ENCODE results near the gene MTHFD1. TPM values are rescaled to one million over a fixed set of nuclear protein-coding genes. Genes with fewer than 3 reads are reported as not detected.
A peak's percentile ranks its signal among the peaks of the same experiment; 100 is the strongest.
"Not testable (repeated sequence)": the region's sequence is repeated elsewhere in the genome, so short reads cannot be mapped to it uniquely, and the experiment has no call there.

The MTHFD1 gene
- total RNA-seq: 31.3 TPM

DNA sequence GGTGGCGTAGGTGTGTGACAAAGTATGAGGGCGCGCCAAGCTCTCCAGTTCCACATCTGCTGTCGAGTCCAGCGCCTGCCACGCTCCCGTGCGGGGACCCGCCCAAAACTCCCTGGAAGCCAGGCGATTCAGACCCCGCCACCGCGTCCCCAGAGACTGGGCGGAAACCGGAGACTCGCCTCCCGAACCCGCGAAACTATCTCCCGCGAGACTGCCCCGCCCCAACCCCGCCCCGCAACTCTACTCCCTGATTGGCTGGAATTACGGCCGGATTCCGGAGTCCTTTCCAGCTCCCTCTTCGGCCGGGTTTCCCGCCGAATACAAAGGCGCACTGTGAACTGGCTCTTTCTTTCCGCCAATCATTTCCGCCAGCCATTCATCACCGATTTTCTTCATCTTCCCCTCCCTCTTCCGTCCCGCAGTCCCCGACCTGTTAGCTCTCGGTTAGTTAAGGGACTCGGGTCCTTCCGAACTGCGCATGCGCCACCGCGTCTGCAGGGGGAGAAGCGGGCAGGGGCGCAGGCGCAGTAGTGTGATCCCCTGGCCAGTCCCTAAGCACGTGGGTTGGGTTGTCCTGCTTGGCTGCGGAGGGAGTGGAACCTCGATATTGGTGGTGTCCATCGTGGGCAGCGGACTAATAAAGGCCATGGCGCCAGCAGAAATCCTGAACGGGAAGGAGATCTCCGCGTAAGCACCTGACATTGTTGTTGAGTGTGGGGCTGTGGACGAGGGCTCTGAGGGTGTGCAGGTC is at the start of gene MTHFD1:
Gene MTHFD1, plus strand, starts transcription at position 572 of the 751 bp plus-strand sequence. Its CDS starts 75 bp downstream, at position 647.
- Histone ChIP-seq H3K36me3 (ENCODE audit: control insufficient read depth in 3 of 3, insufficient read depth in 3 of 3, low read length in 3 of 3) (peaks cover 0 to 8% (median 5%) of the 10 kb centered on the region in 3 donors), H3K27me3 (ENCODE audit: control insufficient read depth in 3 of 3, insufficient read depth in 3 of 3, low read length in 3 of 3) (no peaks in the 10 kb centered on the region), H3K9ac (ENCODE audit: low read depth in 1 of 3, low read length in 3 of 3) (peak within 1 kb of the TSS; percentile 85 to 92 (median 90)), H3K4me3 (ENCODE audit: low read length in 3 of 3) (peak within 1 kb of the TSS; percentile 93 to 98 (median 97)), H3K4me1 (ENCODE audit: control insufficient read depth in 3 of 3, insufficient read depth in 3 of 3, low read length in 3 of 3) (peaks cover 17 to 22% (median 19%) of the 10 kb centered on the region in 3 donors), H3K9me3 (ENCODE audit: control insufficient read depth in 3 of 3, low read length in 3 of 3) (no peaks in the 10 kb centered on the region), H3K27ac (ENCODE audit: low read depth, low read length) (peak within 1 kb of the TSS; percentile 94)

DNA sequence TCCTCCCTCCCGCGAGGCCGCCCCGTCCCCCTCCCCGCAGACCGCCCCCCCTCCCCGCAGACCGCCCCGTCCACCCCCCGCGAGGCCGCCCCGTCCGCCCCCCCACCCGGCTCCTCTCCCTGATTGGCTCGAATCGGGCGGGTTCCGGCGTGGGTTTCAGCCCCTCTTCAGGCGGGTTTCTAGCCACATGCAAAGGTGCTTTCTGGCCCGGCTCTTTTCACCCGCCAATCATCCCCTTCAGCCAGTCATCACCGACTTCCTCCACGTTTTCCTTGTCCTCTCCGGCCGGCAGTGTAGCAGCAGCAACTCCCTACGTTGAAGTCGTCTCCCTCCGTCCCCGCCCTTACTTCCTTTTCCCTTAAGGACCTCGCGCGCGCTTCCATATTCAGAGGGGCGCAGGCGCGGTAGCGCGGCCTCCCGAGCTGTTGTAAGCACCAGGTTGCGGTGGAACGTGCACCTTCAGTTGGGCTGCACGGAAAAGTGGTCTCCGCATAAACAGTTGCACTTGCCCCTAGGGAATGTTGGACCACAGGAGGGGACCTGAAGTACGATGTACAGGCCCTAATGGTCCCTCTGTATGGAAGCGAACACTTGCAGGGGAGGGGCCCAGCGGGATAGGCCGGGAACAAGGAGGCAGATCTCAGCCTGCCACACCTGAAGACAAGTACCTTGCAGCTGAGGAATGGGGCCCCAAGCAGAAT is 49.4 kb upstream of the MTHFD1 start:
- H3K36me3 ChIP-seq (ENCODE audit: control insufficient read depth in 3 of 3, insufficient read depth in 3 of 3, low read length in 3 of 3): no peaks in the 10 kb centered on the region
- peak overlapping the region; percentile 84 to 89 (median 88) for H3K4me3 ChIP-seq (ENCODE audit: low read length in 3 of 3)
- H3K27ac ChIP-seq (ENCODE audit: low read depth, low read length): peak overlapping the region; percentile 21
- H3K9ac ChIP-seq (ENCODE audit: low read depth in 1 of 3, low read length in 3 of 3): peak overlapping the region; percentile 47 to 84 (median 63)
- peaks cover 6 to 11% (median 10%) of the 10 kb centered on the region in 3 donors for H3K4me1 ChIP-seq (ENCODE audit: control insufficient read depth in 3 of 3, insufficient read depth in 3 of 3, low read length in 3 of 3)
- no peaks in the 10 kb centered on the region for H3K27me3 ChIP-seq (ENCODE audit: control insufficient read depth in 3 of 3, insufficient read depth in 3 of 3, low read length in 3 of 3)
- H3K9me3 ChIP-seq (ENCODE audit: control insufficient read depth in 3 of 3, low read length in 3 of 3): no peaks in the 10 kb centered on the region

DNA sequence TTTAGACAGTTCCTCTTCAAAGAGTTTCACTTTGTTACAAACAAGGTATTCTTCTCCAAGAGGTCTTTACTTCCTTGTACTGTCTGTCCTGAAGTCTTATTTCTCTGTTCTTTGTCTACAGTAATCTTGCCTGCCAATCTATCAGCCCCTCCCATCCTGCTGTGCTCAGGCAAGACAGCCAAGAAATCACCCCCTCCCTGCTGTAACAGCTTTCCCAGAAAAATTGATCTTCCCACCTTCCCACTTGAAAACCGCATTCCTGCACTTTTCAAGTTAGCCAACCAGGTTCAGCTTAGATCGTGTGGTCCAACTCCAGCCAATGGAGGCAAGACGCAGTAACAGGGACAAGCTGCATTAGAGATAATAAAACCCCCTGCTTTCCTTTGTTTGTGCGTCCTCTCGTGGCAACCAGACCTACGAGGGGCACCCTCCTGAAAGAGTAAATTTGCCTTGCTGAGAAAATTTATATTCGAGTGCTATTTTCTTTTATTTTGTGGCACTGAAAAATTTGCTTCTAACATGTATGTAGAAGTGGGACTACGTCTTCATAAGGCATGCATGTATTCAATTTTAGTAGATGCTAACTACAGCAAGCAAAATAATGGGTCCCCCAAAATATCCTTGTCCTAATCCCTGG is 47.5 kb upstream of the MTHFD1 start:
- Histone ChIP-seq H3K4me3 (ENCODE audit: low read length in 3 of 3) (no peak overlapping the region), H3K4me1 (ENCODE audit: control insufficient read depth in 3 of 3, insufficient read depth in 3 of 3, low read length in 3 of 3) (peaks cover 6 to 11% (median 10%) of the 10 kb centered on the region in 3 donors), H3K36me3 (ENCODE audit: control insufficient read depth in 3 of 3, insufficient read depth in 3 of 3, low read length in 3 of 3) (no peaks in the 10 kb centered on the region), H3K27ac (ENCODE audit: low read depth, low read length) (no peak overlapping the region), H3K27me3 (ENCODE audit: control insufficient read depth in 3 of 3, insufficient read depth in 3 of 3, low read length in 3 of 3) (no peaks in the 10 kb centered on the region), H3K9me3 (ENCODE audit: control insufficient read depth in 3 of 3, low read length in 3 of 3) (no peaks in the 10 kb centered on the region), H3K9ac (ENCODE audit: low read depth in 1 of 3, low read length in 3 of 3) (no peak overlapping the region)

DNA sequence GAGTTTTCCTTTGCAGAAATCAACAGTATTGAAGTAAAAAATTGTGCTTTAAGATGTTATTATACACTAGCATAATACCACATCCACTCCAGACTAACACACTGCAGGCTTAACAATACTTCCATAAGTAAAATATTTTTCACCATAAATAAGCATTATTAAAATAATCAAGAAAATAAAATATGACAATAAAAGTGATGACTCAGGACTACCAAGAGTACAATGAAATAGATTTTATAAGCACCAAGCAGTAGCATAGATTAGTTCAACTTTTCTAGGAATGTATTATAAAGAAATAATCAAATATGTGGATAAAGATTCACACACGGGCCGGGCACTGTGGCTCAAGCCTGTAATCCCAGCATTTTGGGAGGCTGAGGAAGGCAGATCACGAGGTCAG is 40.4 kb upstream of the MTHFD1 start:
- Histone ChIP-seq H3K36me3 (ENCODE audit: control insufficient read depth in 3 of 3, insufficient read depth in 3 of 3, low read length in 3 of 3) (no peaks in the 10 kb centered on the region), H3K27me3 (ENCODE audit: control insufficient read depth in 3 of 3, insufficient read depth in 3 of 3, low read length in 3 of 3) (no peaks in the 10 kb centered on the region), H3K9ac (ENCODE audit: low read depth in 1 of 3, low read length in 3 of 3) (no peak overlapping the region), H3K4me3 (ENCODE audit: low read length in 3 of 3) (no peak overlapping the region), H3K27ac (ENCODE audit: low read depth, low read length) (no peak overlapping the region), H3K4me1 (ENCODE audit: control insufficient read depth in 3 of 3, insufficient read depth in 3 of 3, low read length in 3 of 3) (no peaks in the 10 kb centered on the region), H3K9me3 (ENCODE audit: control insufficient read depth in 3 of 3, low read length in 3 of 3) (no peaks in the 10 kb centered on the region)

DNA sequence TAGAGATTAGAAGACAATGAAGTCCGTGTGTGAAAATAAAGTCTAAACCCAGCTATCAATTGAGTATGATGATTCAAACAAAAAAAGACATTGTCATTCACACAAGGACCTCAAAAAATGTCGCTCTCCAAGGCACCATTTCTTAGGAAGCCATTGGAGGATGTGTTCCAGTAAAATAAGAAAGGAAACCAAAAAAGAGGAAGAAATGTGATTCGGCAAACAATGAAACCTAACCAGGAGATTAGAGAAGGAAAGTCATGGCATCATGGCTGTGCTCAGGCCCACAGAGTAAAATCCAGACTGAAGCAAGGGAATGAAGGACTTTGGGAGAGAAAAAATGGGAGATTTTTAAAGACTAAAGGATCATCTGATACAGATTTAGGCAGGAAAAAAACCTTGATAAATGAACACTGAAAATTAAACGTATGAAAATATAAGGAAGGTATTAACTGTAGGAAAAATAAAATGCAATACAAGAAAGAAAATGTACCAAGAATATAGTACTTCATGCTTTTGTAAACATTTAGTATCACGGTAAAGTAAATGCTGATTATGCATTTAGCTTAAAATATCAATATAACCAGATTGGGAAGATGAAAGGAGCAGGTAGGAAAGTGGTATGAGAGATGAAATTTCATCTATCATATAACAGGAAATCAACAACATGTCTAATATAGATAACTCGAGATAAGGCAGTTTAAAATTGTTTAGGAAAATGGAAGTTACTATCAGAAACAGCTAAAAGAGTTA is 38.2 kb upstream of the MTHFD1 start:
- H3K4me3 ChIP-seq (ENCODE audit: low read length in 3 of 3): no peak overlapping the region
- H3K9ac ChIP-seq (ENCODE audit: low read depth in 1 of 3, low read length in 3 of 3): no peak overlapping the region
- H3K27me3 ChIP-seq (ENCODE audit: control insufficient read depth in 3 of 3, insufficient read depth in 3 of 3, low read length in 3 of 3): no peaks in the 10 kb centered on the region
- no peaks in the 10 kb centered on the region for H3K4me1 ChIP-seq (ENCODE audit: control insufficient read depth in 3 of 3, insufficient read depth in 3 of 3, low read length in 3 of 3)
- H3K9me3 ChIP-seq (ENCODE audit: control insufficient read depth in 3 of 3, low read length in 3 of 3): no peaks in the 10 kb centered on the region
- no peak overlapping the region for H3K27ac ChIP-seq (ENCODE audit: low read depth, low read length)
- no peaks in the 10 kb centered on the region for H3K36me3 ChIP-seq (ENCODE audit: control insufficient read depth in 3 of 3, insufficient read depth in 3 of 3, low read length in 3 of 3)

DNA sequence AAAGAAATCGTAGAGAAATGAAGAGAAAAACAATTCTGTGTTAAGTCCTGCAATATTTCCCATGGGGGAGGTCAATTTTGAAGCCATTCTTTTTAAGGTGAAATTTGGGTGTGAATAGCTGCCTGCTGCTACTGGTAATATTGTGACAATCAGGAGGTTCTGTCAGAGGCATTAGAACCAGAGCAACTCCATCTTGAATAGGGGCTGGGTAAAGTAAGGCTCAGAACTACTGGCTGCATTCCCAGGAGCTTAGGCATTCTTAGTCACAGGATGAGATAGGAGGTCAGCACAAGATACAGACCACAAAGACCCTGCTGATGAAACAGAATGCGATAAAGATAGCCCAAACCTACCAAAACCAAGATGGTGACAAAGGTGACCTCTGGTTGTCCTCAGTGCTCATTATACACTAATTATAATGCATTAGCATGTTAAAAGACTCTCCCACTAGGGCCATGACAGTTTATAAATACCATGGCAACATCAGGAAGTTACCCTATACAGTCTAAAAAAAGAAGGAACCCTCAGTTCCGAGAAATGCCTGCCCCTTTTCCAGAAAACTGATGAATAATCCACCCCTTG is 24.8 kb upstream of the MTHFD1 start:
- H3K4me3 ChIP-seq (ENCODE audit: low read length in 3 of 3): no peak overlapping the region
- no peak overlapping the region for H3K27ac ChIP-seq (ENCODE audit: low read depth, low read length)
- no peaks in the 10 kb centered on the region for H3K27me3 ChIP-seq (ENCODE audit: control insufficient read depth in 3 of 3, insufficient read depth in 3 of 3, low read length in 3 of 3)
- H3K9me3 ChIP-seq (ENCODE audit: control insufficient read depth in 3 of 3, low read length in 3 of 3): no peaks in the 10 kb centered on the region
- no peaks in the 10 kb centered on the region for H3K4me1 ChIP-seq (ENCODE audit: control insufficient read depth in 3 of 3, insufficient read depth in 3 of 3, low read length in 3 of 3)
- no peaks in the 10 kb centered on the region for H3K36me3 ChIP-seq (ENCODE audit: control insufficient read depth in 3 of 3, insufficient read depth in 3 of 3, low read length in 3 of 3)
- no peak overlapping the region for H3K9ac ChIP-seq (ENCODE audit: low read depth in 1 of 3, low read length in 3 of 3)

DNA sequence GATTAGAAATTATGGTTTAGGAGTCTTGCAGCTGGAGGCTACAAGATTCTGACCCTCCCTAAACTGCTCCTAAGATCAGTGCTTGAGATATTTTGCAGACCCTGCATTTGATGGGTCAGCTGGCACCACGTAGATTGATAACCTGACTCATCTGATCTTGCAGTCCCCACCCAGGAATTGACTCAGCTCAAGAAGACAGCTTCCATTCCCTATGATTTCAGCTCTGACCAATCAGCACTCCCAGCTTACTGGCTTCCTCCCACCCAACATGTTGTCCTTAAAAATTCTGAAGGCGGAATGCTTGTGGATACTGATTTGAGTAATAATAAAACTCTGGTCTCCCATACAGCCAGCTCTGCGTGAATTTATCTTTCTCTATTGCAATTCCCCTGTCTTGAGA is 23.2 kb upstream of the MTHFD1 start:
- Histone ChIP-seq H3K4me3 (ENCODE audit: low read length in 3 of 3) (no peak overlapping the region), H3K9me3 (ENCODE audit: control insufficient read depth in 3 of 3, low read length in 3 of 3) (no peaks in the 10 kb centered on the region), H3K4me1 (ENCODE audit: control insufficient read depth in 3 of 3, insufficient read depth in 3 of 3, low read length in 3 of 3) (no peaks in the 10 kb centered on the region), H3K9ac (ENCODE audit: low read depth in 1 of 3, low read length in 3 of 3) (no peak overlapping the region), H3K27me3 (ENCODE audit: control insufficient read depth in 3 of 3, insufficient read depth in 3 of 3, low read length in 3 of 3) (no peaks in the 10 kb centered on the region), H3K27ac (ENCODE audit: low read depth, low read length) (no peak overlapping the region), H3K36me3 (ENCODE audit: control insufficient read depth in 3 of 3, insufficient read depth in 3 of 3, low read length in 3 of 3) (no peaks in the 10 kb centered on the region)

DNA sequence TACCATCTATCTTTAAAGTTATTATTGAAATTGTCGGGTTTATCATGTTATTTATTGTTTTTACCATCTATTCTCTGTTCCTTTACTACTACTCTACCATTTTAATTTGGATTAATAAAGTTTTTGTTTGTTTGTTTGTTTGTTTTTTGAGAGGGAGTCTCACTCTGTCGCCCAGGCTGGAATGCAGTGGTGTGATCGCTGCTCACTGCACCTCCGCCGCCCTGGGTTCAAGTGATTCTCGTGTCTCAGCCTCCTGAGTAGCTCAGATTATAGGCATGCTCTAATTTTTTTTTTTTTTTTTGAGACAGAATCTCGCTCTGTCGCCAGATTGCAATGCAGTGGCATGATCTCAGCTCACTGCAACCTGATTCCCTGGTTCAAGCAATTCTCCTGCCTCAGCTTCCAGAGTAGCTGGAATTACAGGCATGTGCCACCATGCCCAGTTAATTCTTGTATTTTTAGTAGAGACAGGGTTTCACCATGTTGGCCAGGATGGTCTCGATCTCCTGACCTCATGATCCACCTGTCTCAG is 22.7 kb upstream of the MTHFD1 start:
- H3K27ac ChIP-seq (ENCODE audit: low read depth, low read length); H3K4me1 ChIP-seq (ENCODE audit: control insufficient read depth in 3 of 3, insufficient read depth in 3 of 3, low read length in 3 of 3); H3K27me3 ChIP-seq (ENCODE audit: control insufficient read depth in 3 of 3, insufficient read depth in 3 of 3, low read length in 3 of 3); H3K36me3 ChIP-seq (ENCODE audit: control insufficient read depth in 3 of 3, insufficient read depth in 3 of 3, low read length in 3 of 3); H3K9ac ChIP-seq (ENCODE audit: low read depth in 1 of 3, low read length in 3 of 3); H3K9me3 ChIP-seq (ENCODE audit: control insufficient read depth in 3 of 3, low read length in 3 of 3); H3K4me3 ChIP-seq (ENCODE audit: low read length in 3 of 3): not testable (repeated sequence)

DNA sequence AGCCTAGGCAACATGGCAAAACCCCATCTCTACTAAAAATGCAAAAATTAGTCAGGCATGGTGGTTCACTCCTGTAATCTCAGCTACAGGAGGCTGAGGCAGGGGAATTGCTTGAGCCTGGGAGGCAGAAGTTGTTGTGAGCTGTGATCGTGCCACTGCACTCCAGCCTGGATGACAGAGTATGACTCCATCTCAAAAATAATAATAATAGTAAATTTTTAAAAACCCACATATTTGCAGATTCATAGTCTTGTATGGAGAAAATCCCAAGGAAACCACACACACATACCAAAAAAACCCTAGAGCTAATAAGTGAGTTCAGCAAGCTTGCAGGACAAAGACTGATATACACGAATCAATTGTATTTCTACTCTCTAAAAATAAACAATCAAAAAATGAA is 19.0 kb upstream of the MTHFD1 start:
- no peaks in the 10 kb centered on the region for H3K27me3 ChIP-seq (ENCODE audit: control insufficient read depth in 3 of 3, insufficient read depth in 3 of 3, low read length in 3 of 3)
- no peaks in the 10 kb centered on the region for H3K4me1 ChIP-seq (ENCODE audit: control insufficient read depth in 3 of 3, insufficient read depth in 3 of 3, low read length in 3 of 3)
- H3K27ac ChIP-seq (ENCODE audit: low read depth, low read length): no peak overlapping the region
- H3K4me3 ChIP-seq (ENCODE audit: low read length in 3 of 3): no peak overlapping the region
- no peaks in the 10 kb centered on the region for H3K9me3 ChIP-seq (ENCODE audit: control insufficient read depth in 3 of 3, low read length in 3 of 3)
- H3K36me3 ChIP-seq (ENCODE audit: control insufficient read depth in 3 of 3, insufficient read depth in 3 of 3, low read length in 3 of 3): no peaks in the 10 kb centered on the region
- H3K9ac ChIP-seq (ENCODE audit: low read depth in 1 of 3, low read length in 3 of 3): no peak overlapping the region

Measured in skeletal muscle tissue (tissue), 4 donors.